H9 (cell line): ENCODE data around the gene UBE3B. TPM values are rescaled to one million over a fixed set of nuclear protein-coding genes. Genes with fewer than 3 reads are reported as not detected.

Source experiments
- DNase-seq: peaks from one replicate; pipeline ENCODE4 v3.0.0-alpha.2; 2017
- H2AFZ ChIP-seq: one replicate; pipeline ENCODE4 v1.6.1; 2013; ENCODE audit warnings: mild to moderate bottlenecking, low read length, control low read depth, moderate library complexity
- H2AK5ac ChIP-seq: 2 replicates; pipeline ENCODE4 v1.6.1; 2013; ENCODE audit warnings: low read length, control low read depth, mixed read lengths; ENCODE audit not compliant: insufficient read length
- H2BK120ac ChIP-seq: one replicate; pipeline ENCODE4 v1.6.1; 2013; ENCODE audit warnings: low read depth, mild to moderate bottlenecking, low read length, control low read depth, inconsistent platforms; ENCODE audit not compliant: poor library complexity, severe bottlenecking
- H2BK12ac ChIP-seq: 2 replicates; pipeline ENCODE4 v1.6.1; 2013; ENCODE audit warnings: low read length, control low read depth, mixed read lengths, low read depth; ENCODE audit not compliant: insufficient read length
- H2BK15ac ChIP-seq: 2 replicates; pipeline ENCODE4 v1.6.1; 2013; ENCODE audit warnings: low read depth, low read length, control low read depth
- H2BK20ac ChIP-seq: one replicate; pipeline ENCODE4 v1.6.1; 2013; ENCODE audit warnings: low read depth, mild to moderate bottlenecking, low read length, control low read depth, inconsistent platforms; ENCODE audit not compliant: poor library complexity, severe bottlenecking
- H2BK5ac ChIP-seq: 2 replicates; pipeline ENCODE4 v1.6.1; 2013; ENCODE audit warnings: low read length, control low read depth, mixed read lengths; ENCODE audit not compliant: insufficient read length
- H3K14ac ChIP-seq: 2 replicates; pipeline ENCODE4 v1.6.1; 2013; ENCODE audit warnings: low read length, control low read depth; ENCODE audit not compliant: insufficient read depth
- H3K18ac ChIP-seq: 2 replicates; pipeline ENCODE4 v1.6.1; 2013; ENCODE audit warnings: low read depth, mild to moderate bottlenecking, mixed read lengths, low read length, control low read depth; ENCODE audit not compliant: insufficient read length
- H3K23ac ChIP-seq: 2 replicates; pipeline ENCODE4 v1.6.1; 2013; ENCODE audit warnings: low read length, control low read depth, mixed read lengths, low read depth; ENCODE audit not compliant: insufficient read length
- H3K23me2 ChIP-seq: 2 replicates; pipeline ENCODE4 v1.6.1; 2013; ENCODE audit warnings: low read depth, mild to moderate bottlenecking, mixed read lengths, low read length, control low read depth; ENCODE audit not compliant: insufficient read length, poor library complexity, severe bottlenecking
- H3K27ac ChIP-seq: 2 replicates; pipeline ENCODE4 v1.5.1; 2013; ENCODE audit warnings: low read length, control low read depth, mixed read lengths, low read depth; ENCODE audit not compliant: insufficient read length
- H3K27me3 ChIP-seq: 2 replicates; pipeline ENCODE4 v1.6.1; 2013; ENCODE audit warnings: low read length, control low read depth, inconsistent platforms; ENCODE audit not compliant: insufficient read depth
- H3K4ac ChIP-seq: 2 replicates; pipeline ENCODE4 v1.6.1; 2013; ENCODE audit warnings: low read depth, mild to moderate bottlenecking, control low read depth, inconsistent platforms, low read length, moderate library complexity
- H3K4me1 ChIP-seq: 2 replicates; pipeline ENCODE4 v1.6.1; 2013; ENCODE audit warnings: low read length, control low read depth, inconsistent platforms; ENCODE audit not compliant: insufficient read depth
- H3K4me2 ChIP-seq: 2 replicates; pipeline ENCODE4 v1.6.1; 2013; ENCODE audit warnings: low read length, control low read depth, mixed read lengths; ENCODE audit not compliant: insufficient read length, insufficient read depth
- H3K56ac ChIP-seq: 2 replicates; pipeline ENCODE4 v1.6.1; 2013; ENCODE audit warnings: low read depth, mild to moderate bottlenecking, mixed read lengths, low read length, control low read depth; ENCODE audit not compliant: insufficient read length
- H3K79me1 ChIP-seq: 2 replicates; pipeline ENCODE4 v1.6.1; 2013; ENCODE audit warnings: low read depth, mild to moderate bottlenecking, moderate library complexity, low read length, control low read depth, inconsistent platforms; ENCODE audit not compliant: insufficient read depth, poor library complexity, severe bottlenecking
- H3K79me2 ChIP-seq: 2 replicates; pipeline ENCODE4 v1.6.1; 2013; ENCODE audit warnings: low read length, control low read depth, inconsistent platforms; ENCODE audit not compliant: insufficient read depth
- H3K9ac ChIP-seq: 2 replicates; pipeline ENCODE4 v1.6.1; 2013; ENCODE audit warnings: low read length, control low read depth, mixed read lengths; ENCODE audit not compliant: insufficient read length; ENCODE audit errors: extremely low read depth
- H3K9me3 ChIP-seq: one replicate; pipeline ENCODE4 v1.6.1; 2013; ENCODE audit warnings: low read depth, low read length, inconsistent platforms; ENCODE audit not compliant: control insufficient read depth
- H3T11ph ChIP-seq: one replicate; pipeline ENCODE4 v1.6.1; 2013; ENCODE audit warnings: mild to moderate bottlenecking, low read length, control low read depth, inconsistent platforms
- H4K20me1 ChIP-seq: one replicate; pipeline ENCODE4 v1.6.1; 2013; ENCODE audit not compliant: control insufficient read depth, insufficient read length, insufficient read depth
- H4K5ac ChIP-seq: 2 replicates; pipeline ENCODE4 v1.6.1; 2013; ENCODE audit warnings: low read depth, mild to moderate bottlenecking, mixed read lengths, low read length, control low read depth; ENCODE audit not compliant: insufficient read length
- H4K8ac ChIP-seq: replicated peaks from 2 replicates; pipeline ENCODE4 v1.6.1; 2013; ENCODE audit warnings: low read length, control low read depth, mixed read lengths, low read depth; ENCODE audit not compliant: insufficient read length
- H4K91ac ChIP-seq: 2 replicates; pipeline ENCODE4 v1.6.1; 2013; ENCODE audit warnings: low read depth, mild to moderate bottlenecking, moderate library complexity, mixed read lengths, low read length, control low read depth; ENCODE audit not compliant: insufficient read length
- H3K27ac Mint-ChIP-seq, 3 experiments: 2 replicates in 2 of 3; 3 replicates in 1 of 3; pipeline ENCODE4 v1.8.0; 2020 to 2021; ENCODE audit warnings: mixed read lengths in 3 of 3, mild to moderate bottlenecking in 1 of 3, moderate library complexity in 1 of 3
- H3K27me3 Mint-ChIP-seq: 2 replicates; pipeline ENCODE4 v1.8.0; 2021; ENCODE audit warnings: low read depth, mild to moderate bottlenecking, moderate library complexity, mixed read lengths
- H3K36me3 Mint-ChIP-seq, 3 experiments: 2 replicates in 2 of 3; 3 replicates in 1 of 3; pipeline ENCODE4 v1.8.0; 2020 to 2021; ENCODE audit warnings: low read depth in 3 of 3, mixed read lengths in 3 of 3; ENCODE audit not compliant: insufficient read depth in 1 of 3
- H3K4me1 Mint-ChIP-seq, 2 experiments: 2 replicates each; pipeline ENCODE4 v1.8.0; 2020; ENCODE audit warnings: mixed read lengths in 2 of 2
- H3K4me3 Mint-ChIP-seq, 2 experiments: 2 replicates in 1 of 2; 3 replicates in 1 of 2; pipeline ENCODE4 v1.8.0; 2020 to 2021; ENCODE audit warnings: mild to moderate bottlenecking in 2 of 2, mixed read lengths in 2 of 2, moderate library complexity in 1 of 2
- H3K9me3 Mint-ChIP-seq, 2 experiments: 2 replicates in 1 of 2; 3 replicates in 1 of 2; pipeline ENCODE4 v1.8.0; 2020; ENCODE audit warnings: mild to moderate bottlenecking in 2 of 2, mixed read lengths in 2 of 2, moderate library complexity in 1 of 2
- CTCF ChIP-seq: fragments of 200-600 bp; sonication (generic); conservative IDR thresholded peaks from 3 replicates; pipeline ENCODE4 v1.8.0; 2021; ENCODE audit warnings: antibody characterized with exemption, mild to moderate bottlenecking
- WGBS: extraction: QIAGEN DNeasy Blood & Tissue Kit; methylation state at CpG from one replicate; pipeline ENCODE4 v1.1.7; 2013; ENCODE audit warnings: missing lambda C conversion rate, low lambda C conversion rate, mixed read lengths; ENCODE audit not compliant: insufficient read length; ENCODE audit errors: extremely low coverage; 5-methylcytosine and 5-hydroxymethylcytosine counted together
- total RNA-seq: library from RNA; stranded (reverse); gene quantifications from 2 replicates; pipeline ENCODE4 v1.2.1, GENCODE V29; 2021

The UBE3B gene
- total RNA-seq, 1 experiment from 2014 or later, result 24.2 TPM

GRCh38 chr12:109581856-109582255, 104.4 kb downstream of the UBE3B start:
- no peaks in the 10 kb centered on the region for H3K4me1 Mint-ChIP-seq
- Histone ChIP-seq H2AFZ (no peak overlapping the region), H3K9ac (no peak overlapping the region), H4K20me1 (no peaks in the 10 kb centered on the region), H2BK20ac (no peak overlapping the region), H3T11ph (no peak overlapping the region), H3K27ac (no peak overlapping the region), H3K4me2 (no peak overlapping the region), H3K4ac (no peak overlapping the region), H3K79me2 (no peaks in the 10 kb centered on the region), H3K14ac (no peak overlapping the region), H2BK12ac (no peak overlapping the region), H2BK120ac (no peak overlapping the region), H2AK5ac (no peak overlapping the region), H3K23me2 (no peaks in the 10 kb centered on the region), H3K56ac (no peak overlapping the region), H3K23ac (no peak overlapping the region), H3K79me1 (no peaks in the 10 kb centered on the region), H3K4me1 (no peaks in the 10 kb centered on the region), H4K5ac (no peak overlapping the region), H4K91ac (no peak overlapping the region), H3K18ac (no peak overlapping the region), H3K9me3 (no peaks in the 10 kb centered on the region), H3K27me3 (no peaks in the 10 kb centered on the region), H2BK15ac (no peak overlapping the region), H4K8ac (no peak overlapping the region), H2BK5ac (no peak overlapping the region)
- H3K27me3 Mint-ChIP-seq, result no peaks in the 10 kb centered on the region
- no CpG with 5 or more reads among the region's 8 CpGs for WGBS
- H3K9me3 Mint-ChIP-seq, result no peaks in the 10 kb centered on the region
- H3K4me3 Mint-ChIP-seq, result no peak overlapping the region
- peak overlapping the region in 2 of 3 experiments; percentile 40 to 55; a peak in 1 of 7 replicates for H3K27ac Mint-ChIP-seq
- TF ChIP-seq CTCF, result no peak
- no peak for DNase-seq
- peaks cover 4 to 60% (median 55%) of the 10 kb centered on the region in 3 experiments; a peak in 6 of 7 replicates for H3K36me3 Mint-ChIP-seq
